ENCODE measurements around the gene CDT1. TPM values are rescaled to one million over a fixed set of nuclear protein-coding genes. Genes with fewer than 3 reads are reported as not detected.

Gene CDT1
- total RNA-seq, 1 experiment from 2014 or later, result 74.1 TPM

DNA sequence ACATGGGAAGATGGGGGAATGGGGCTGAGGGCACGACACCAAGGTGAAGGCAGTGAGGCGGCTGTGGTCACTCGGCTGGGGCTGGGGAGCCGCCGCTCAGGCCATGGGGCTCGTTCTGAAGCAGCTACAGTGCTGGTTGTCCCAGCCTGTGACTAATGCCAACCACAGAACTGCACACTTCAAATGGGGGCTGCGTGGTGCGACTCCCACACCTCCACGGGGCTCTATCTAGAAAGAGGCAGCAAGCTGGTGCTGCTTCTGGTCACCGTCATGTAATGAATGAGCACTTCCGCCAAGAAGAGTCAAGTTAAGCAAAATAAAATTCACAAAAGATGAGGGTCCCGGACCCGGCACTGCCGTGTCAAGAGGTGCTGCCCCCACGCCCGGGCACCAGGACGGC is 33.2 kb downstream of the CDT1 start:
- Histone ChIP-seq H2BK15ac (ENCODE audit: low read depth, low read length) (no peak overlapping the region), H2BK120ac (ENCODE audit: low read depth, low read length, poor library complexity, severe bottlenecking) (no peak overlapping the region), H3K9ac (ENCODE audit: extremely low read depth, insufficient read length, low read length) (no peak overlapping the region), H2BK12ac (ENCODE audit: insufficient read length, low read depth, low read length) (no peak overlapping the region), H3K79me1 (ENCODE audit: insufficient read depth, low read depth, low read length, poor library complexity, severe bottlenecking) (no peaks in the 10 kb centered on the region), H4K5ac (ENCODE audit: insufficient read length, low read depth, low read length) (no peak overlapping the region), H4K8ac (replicated peaks; ENCODE audit: insufficient read length, low read depth, low read length) (no peak overlapping the region), H3K4me1 (ENCODE audit: insufficient read depth, low read length) (no peaks in the 10 kb centered on the region), H3T11ph (ENCODE audit: low read length) (no peak overlapping the region), H3K14ac (ENCODE audit: insufficient read depth, low read length) (no peak overlapping the region), H3K79me2 (ENCODE audit: insufficient read depth, low read length) (no peaks in the 10 kb centered on the region), H3K27ac (ENCODE audit: insufficient read length, low read depth, low read length) (no peak overlapping the region), H3K23ac (ENCODE audit: insufficient read length, low read depth, low read length) (no peak overlapping the region), H3K4ac (ENCODE audit: low read depth, low read length) (no peak overlapping the region), H4K20me1 (ENCODE audit: control insufficient read depth, insufficient read depth, insufficient read length) (no peaks in the 10 kb centered on the region), H4K91ac (ENCODE audit: insufficient read length, low read depth, low read length) (no peak overlapping the region), H2AFZ (ENCODE audit: low read length) (no peak overlapping the region), H3K9me3 (ENCODE audit: control insufficient read depth, low read depth, low read length) (no peaks in the 10 kb centered on the region), H3K27me3 (ENCODE audit: insufficient read depth, low read length) (no peaks in the 10 kb centered on the region), H3K56ac (ENCODE audit: insufficient read length, low read depth, low read length) (no peak overlapping the region), H2BK5ac (ENCODE audit: insufficient read length, low read length) (no peak overlapping the region), H2BK20ac (ENCODE audit: low read depth, low read length, poor library complexity, severe bottlenecking) (no peak overlapping the region), H3K18ac (ENCODE audit: insufficient read length, low read depth, low read length) (no peak overlapping the region), H3K4me2 (ENCODE audit: insufficient read depth, insufficient read length, low read length) (no peak overlapping the region), H2AK5ac (ENCODE audit: insufficient read length, low read length) (no peak overlapping the region), H3K23me2 (ENCODE audit: insufficient read length, low read depth, low read length, poor library complexity, severe bottlenecking) (no peaks in the 10 kb centered on the region)
- H3K4me3 Mint-ChIP-seq, result no peak overlapping the region
- peak overlapping the region in 1 of 3 experiments; percentile 64; a peak in 1 of 7 replicates for H3K27ac Mint-ChIP-seq
- DNase-seq, result no peak
- no peaks in the 10 kb centered on the region for H3K27me3 Mint-ChIP-seq (ENCODE audit: low read depth)
- H3K9me3 Mint-ChIP-seq, result no peaks in the 10 kb centered on the region
- no peaks in the 10 kb centered on the region for H3K4me1 Mint-ChIP-seq
- WGBS (ENCODE audit: extremely low coverage, insufficient read length, low lambda C conversion rate), result no CpG with 5 or more reads among the region's 17 CpGs
- TF ChIP-seq, protein P1, sequence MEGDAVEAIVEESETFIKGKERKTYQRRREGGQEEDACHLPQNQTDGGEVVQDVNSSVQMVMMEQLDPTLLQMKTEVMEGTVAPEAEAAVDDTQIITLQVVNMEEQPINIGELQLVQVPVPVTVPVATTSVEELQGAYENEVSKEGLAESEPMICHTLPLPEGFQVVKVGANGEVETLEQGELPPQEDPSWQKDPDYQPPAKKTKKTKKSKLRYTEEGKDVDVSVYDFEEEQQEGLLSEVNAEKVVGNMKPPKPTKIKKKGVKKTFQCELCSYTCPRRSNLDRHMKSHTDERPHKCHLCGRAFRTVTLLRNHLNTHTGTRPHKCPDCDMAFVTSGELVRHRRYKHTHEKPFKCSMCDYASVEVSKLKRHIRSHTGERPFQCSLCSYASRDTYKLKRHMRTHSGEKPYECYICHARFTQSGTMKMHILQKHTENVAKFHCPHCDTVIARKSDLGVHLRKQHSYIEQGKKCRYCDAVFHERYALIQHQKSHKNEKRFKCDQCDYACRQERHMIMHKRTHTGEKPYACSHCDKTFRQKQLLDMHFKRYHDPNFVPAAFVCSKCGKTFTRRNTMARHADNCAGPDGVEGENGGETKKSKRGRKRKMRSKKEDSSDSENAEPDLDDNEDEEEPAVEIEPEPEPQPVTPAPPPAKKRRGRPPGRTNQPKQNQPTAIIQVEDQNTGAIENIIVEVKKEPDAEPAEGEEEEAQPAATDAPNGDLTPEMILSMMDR (conservative IDR thresholded peaks at IDR 0.05), result no peak
- peaks cover 4 to 16% (median 13%) of the 10 kb centered on the region in 3 experiments; a peak in 6 of 7 replicates for H3K36me3 Mint-ChIP-seq (ENCODE audit: insufficient read depth in 1 of 3, low read depth in 3 of 3)

Data from H9 (cell line).